Measurements from ENCODE around the gene FAM24A.
A peak's percentile ranks its signal among the peaks of the same experiment; 100 is the strongest.
"Not testable (repeated sequence)": the region's sequence is repeated elsewhere in the genome, so short reads cannot be mapped to it uniquely, and the experiment has no call there.

Gene FAM24A

GRCh38 chr10:122910310-122910709, at the start of gene FAM24A:
Gene FAM24A (plus strand): TSS chr10:122910610. CDS start chr10:122911635, 1,025 bp downstream.
- no peak for DNase-seq

- no peak for DNase-seq
Measured at GRCh38 chr10:122861711-122862161, 48.7 kb upstream of the FAM24A start.

GRCh38 chr10:122863216-122864193, 46.9 kb upstream of the FAM24A start:
- no peak for DNase-seq

GRCh38 chr10:122864194-122864592, 46.2 kb upstream of the FAM24A start:
- DNase-seq, result no peak

- no peak for DNase-seq
Measured at GRCh38 chr10:122864901-122865300, 45.5 kb upstream of the FAM24A start.

- DNase-seq, result not testable (repeated sequence)
Measured at GRCh38 chr10:122866757-122867482, 43.5 kb upstream of the FAM24A start.

GRCh38 chr10:122868768-122869167, 41.6 kb upstream of the FAM24A start:
- DNase-seq, result not testable (repeated sequence)

- not testable (repeated sequence) for DNase-seq
Measured at GRCh38 chr10:122871947-122872346, 38.5 kb upstream of the FAM24A start.

GRCh38 chr10:122875843-122876466, 34.5 kb upstream of the FAM24A start:
- DNase-seq, result no peak

- no peak for DNase-seq
Measured at GRCh38 chr10:122876467-122876855, 33.9 kb upstream of the FAM24A start.

GRCh38 chr10:122877264-122877663, 33.1 kb upstream of the FAM24A start:
- no peak for DNase-seq

GRCh38 chr10:122878799-122879338, 31.5 kb upstream of the FAM24A start:
- DNase-seq, result no peak

GRCh38 chr10:122879339-122880273, 30.8 kb upstream of the FAM24A start, which contains the start of gene FAM24B:
Gene FAM24B (minus strand): TSS chr10:122879581. CDS start chr10:122850515, 29,066 bp downstream.
- peak; percentile 97 for DNase-seq

- DNase-seq, result no peak
Measured at GRCh38 chr10:122882766-122883165, 27.6 kb upstream of the FAM24A start.

GRCh38 chr10:122884166-122884565, 26.2 kb upstream of the FAM24A start:
- DNase-seq, result no peak

GRCh38 chr10:122894261-122894944, 16.0 kb upstream of the FAM24A start:
- DNase-seq, result no peak

- not testable (repeated sequence) for DNase-seq
Measured at GRCh38 chr10:122903861-122904260, 6.5 kb upstream of the FAM24A start.

GRCh38 chr10:122911889-122912484, 1.6 kb downstream of the FAM24A start:
- peak; percentile 40 for DNase-seq

- no peak for DNase-seq
Measured at GRCh38 chr10:122915700-122916099, 5.3 kb downstream of the FAM24A start.

GRCh38 chr10:122930140-122930539, 19.7 kb downstream of the FAM24A start:
- DNase-seq, result no peak
